Motor neuron (in vitro differentiated cells): ENCODE measurements around the gene MGA. TPM values are rescaled to one million over a fixed set of nuclear protein-coding genes. Genes with fewer than 3 reads are reported as not detected.

Experiments used
- ATAC-seq, 8 experiments: fragments of 200-7000 bp; cut with Tn5 transposase; replicated peaks in 6 of 8; 2 replicates each; pipeline ENCODE4 v1.8.0; 2021; ENCODE audit warnings: mild to moderate bottlenecking in 8 of 8, moderate library complexity in 8 of 8
- H3K27ac ChIP-seq, 2 donors: fragments of 250-450 bp; sonication (Bioruptor Pico); 2 replicates each; pipeline ENCODE4 v1.9.0; 2021; ENCODE audit warnings: antibody characterized with exemption in 2 of 2, mild to moderate bottlenecking in 2 of 2, moderate library complexity in 1 of 2
- H3K4me1 ChIP-seq, 2 donors: fragments of 250-450 bp; sonication (Bioruptor Pico); replicated peaks in 1 of 2; 2 replicates each; pipeline ENCODE4 v1.6.1; 2021; ENCODE audit warnings: antibody characterized with exemption in 2 of 2, mild to moderate bottlenecking in 2 of 2, moderate library complexity in 1 of 2
- H3K4me3 ChIP-seq, 5 donors: fragments of 250-450 bp; sonication (Bioruptor Pico); 2 replicates each; pipeline ENCODE4 v1.9.0; 2021; ENCODE audit warnings: antibody characterized with exemption in 5 of 5, mild to moderate bottlenecking in 5 of 5, moderate library complexity in 4 of 5
- WGBS, 10 experiments: fragments of 450-650 bp; shearing (Covaris generic); methylation state at CpG; one replicate each; pipeline ENCODE4 v1.0.0; 2022; 5-methylcytosine and 5-hydroxymethylcytosine counted together
- in situ Hi-C, 9 experiments: fragments of 400-800 bp; cut with MboI; loops; one replicate each; pipeline ENCODE4 v1.15.0; 2021; ENCODE audit warnings: low sequenced_read_pairs in 9 of 9, low pct_unique_long_range_greater_than_20kb in 2 of 9; ENCODE audit not compliant: unreplicated experiment in 9 of 9
- total RNA-seq, 8 experiments: library from RNA; unstranded; fragments of 300-600 nt; gene quantifications; 2 replicates each; pipeline versions ENCODE4 v1.2.3 to v1.2.4, GENCODE V29; 2022

The MGA gene
- total RNA-seq, 8 experiments from 2014 or later, result 22.0 to 49.6 (median 38.0) TPM

GRCh38 chr15:41637086-41637485, 23.1 kb upstream of the MGA start:
- H3K4me1 ChIP-seq, result no peaks in the 10 kb centered on the region
- in situ Hi-C loops, result no loop called here
- WGBS, 10 experiments, result 50 to 100% (median 94%) methylated on average over 1 to 2 of the region's 2 CpGs; no CpG with 5 or more reads in 1 of the 10 experiments
- no peak for ATAC-seq
- H3K27ac ChIP-seq, result no peak overlapping the region
- no peak overlapping the region for H3K4me3 ChIP-seq

- no peak overlapping the region for H3K4me3 ChIP-seq
- H3K27ac ChIP-seq, result no peak overlapping the region
- no peaks in the 10 kb centered on the region for H3K4me1 ChIP-seq
- no peak for ATAC-seq
- in situ Hi-C loops, result no loop called here
- whole genome bisulfite sequencing, 10 experiments, result 83 to 100% (median 100%) methylated on average over 1 of the region's 1 CpG; no CpG with 5 or more reads in 1 of the 10 experiments
Measured at GRCh38 chr15:41640985-41641384, 19.2 kb upstream of the MGA start.

GRCh38 chr15:41647262-41647661, 12.9 kb upstream of the MGA start:
- H3K27ac ChIP-seq, result no peak overlapping the region

GRCh38 chr15:41648097-41648496, 12.1 kb upstream of the MGA start:
- in situ Hi-C loops, result no loop called here
- 13 to 100% (median 78%) methylated on average over 1 of the region's 1 CpG; no CpG with 5 or more reads in 2 of the 10 experiments for WGBS, 10 experiments
- H3K4me3 ChIP-seq, result no peak overlapping the region
- ATAC-seq, result no peak
- peaks cover 0 to 3% of the 10 kb centered on the region in 2 donors for H3K4me1 ChIP-seq
- no peak overlapping the region for H3K27ac ChIP-seq

More at GRCh38 chr15:41647262-41647661, 12.9 kb upstream of the MGA start:
- Histone ChIP-seq H3K4me3 (no peak overlapping the region), H3K4me1 (peaks cover 0 to 3% of the 10 kb centered on the region in 2 donors)
- in situ Hi-C loops, result no loop called here
- peak in 3 of 8 experiments; percentile 69 to 96 (median 92) for ATAC-seq

DNA sequence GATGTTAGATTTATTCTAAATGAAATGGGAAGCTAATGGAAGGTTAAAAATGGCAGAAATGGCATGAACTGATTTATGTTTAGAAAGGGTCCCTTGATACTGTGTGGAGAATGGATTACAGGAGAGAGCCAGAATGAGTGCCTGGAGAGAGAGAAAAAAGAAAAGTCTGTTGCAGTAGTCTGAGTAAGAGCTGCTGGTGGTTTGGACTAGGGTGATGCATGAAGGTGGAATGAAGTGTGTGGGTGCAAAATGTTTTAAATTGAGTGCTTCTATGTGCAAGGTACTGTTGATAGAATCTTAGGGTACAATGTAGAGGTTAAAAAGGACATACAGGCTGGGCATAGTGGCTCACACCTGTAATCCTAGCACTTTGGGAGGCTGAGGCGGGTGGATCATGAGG, 11.4 kb upstream of the MGA start:
- Histone ChIP-seq H3K27ac (no peak overlapping the region), H3K4me3 (no peak overlapping the region), H3K4me1 (peaks cover 0 to 3% of the 10 kb centered on the region in 2 donors)
- in situ Hi-C loops, result no loop called here
- peak in 2 of 8 experiments; percentile 25 to 45 for ATAC-seq
- whole genome bisulfite sequencing, 10 experiments, result 60 to 100% (median 100%) methylated on average over 1 of the region's 1 CpG; no CpG with 5 or more reads in 7 of the 10 experiments

DNA sequence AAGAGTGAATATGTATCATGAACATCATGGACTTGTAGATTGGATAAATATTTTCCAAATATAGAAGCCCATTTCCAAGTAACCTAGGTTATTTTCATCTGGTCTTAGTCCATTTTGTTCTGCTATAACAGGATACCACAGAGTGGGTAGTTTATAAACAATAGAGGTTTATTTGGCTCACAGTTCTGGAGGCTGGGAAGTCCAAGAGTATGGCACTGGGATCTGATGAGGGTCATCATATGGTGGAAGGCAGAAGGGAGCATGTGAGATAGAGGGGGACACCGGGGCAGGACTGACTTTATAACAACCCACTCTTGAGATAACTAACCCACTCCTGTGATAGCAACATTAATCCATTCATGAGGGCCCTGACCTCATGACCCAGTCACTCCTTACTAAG, 9.4 kb upstream of the MGA start:
- Histone ChIP-seq H3K4me3 (no peak overlapping the region), H3K27ac (no peak overlapping the region), H3K4me1 (peaks cover 0 to 3% of the 10 kb centered on the region in 2 donors)
- in situ Hi-C loops, result no loop called here
- WGBS, 10 experiments, result 80 to 100% (median 100%) methylated on average over 1 of the region's 1 CpG; no CpG with 5 or more reads in 4 of the 10 experiments
- ATAC-seq, result no peak

DNA sequence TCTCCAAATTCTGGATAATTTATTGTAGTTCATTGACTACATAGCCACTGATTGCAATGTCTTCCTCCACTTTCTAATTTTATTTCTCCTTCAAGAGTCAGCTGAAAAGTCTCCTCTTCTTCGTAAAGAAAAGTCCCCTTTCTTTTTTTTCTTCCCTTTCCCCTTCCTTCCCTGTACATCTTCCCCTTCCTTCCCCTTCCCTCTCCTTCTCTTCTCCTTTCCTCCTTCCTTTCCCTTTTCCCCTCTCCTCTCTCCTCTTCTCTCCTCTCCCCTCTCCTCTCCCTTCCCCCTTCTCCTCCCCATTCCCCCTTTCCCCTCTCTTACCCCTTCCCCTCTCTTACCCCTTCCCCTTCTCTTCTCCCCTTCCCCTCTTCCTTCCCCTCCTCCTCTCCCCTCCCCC, 8.8 kb upstream of the MGA start:
- in situ Hi-C loops, result no loop called here
- WGBS, 10 experiments, result 20 to 100% (median 100%) methylated on average over 1 of the region's 1 CpG; no CpG with 5 or more reads in 2 of the 10 experiments
- no peak overlapping the region for H3K4me3 ChIP-seq
- no peak for ATAC-seq
- H3K27ac ChIP-seq, result no peak overlapping the region
- peaks cover 0 to 3% of the 10 kb centered on the region in 2 donors for H3K4me1 ChIP-seq

DNA sequence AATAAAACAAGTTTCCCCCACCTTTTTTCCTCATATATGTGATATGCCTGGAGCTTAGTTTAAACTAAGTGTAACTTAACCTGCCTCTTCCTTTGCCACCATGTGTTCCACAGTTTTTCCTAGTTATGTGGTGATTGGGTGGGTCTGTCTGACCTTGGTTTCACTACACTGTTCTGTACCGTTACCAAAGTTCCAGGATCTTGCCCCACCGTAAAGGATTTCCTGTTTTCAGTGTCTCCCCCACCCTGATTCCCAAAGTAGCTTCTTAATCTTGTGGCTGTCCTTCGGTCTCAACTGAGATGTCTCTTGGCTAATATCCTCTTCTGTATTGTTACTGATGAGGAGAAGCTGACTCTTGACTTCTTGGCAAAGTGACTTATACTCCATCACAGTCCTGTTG, 6.4 kb upstream of the MGA start:
- 80 to 100% (median 83%) methylated on average over 1 to 3 of the region's 3 CpGs; no CpG with 5 or more reads in 2 of the 10 experiments for WGBS, 10 experiments
- Histone ChIP-seq H3K4me3 (no peak overlapping the region), H3K4me1 (peaks cover 0 to 2% of the 10 kb centered on the region in 2 donors), H3K27ac (no peak overlapping the region)
- in situ Hi-C loops, result no loop called here
- no peak for ATAC-seq

- 77 to 100% (median 97%) methylated on average over 1 to 4 of the region's 4 CpGs for WGBS, 10 experiments
- in situ Hi-C loops, result no loop called here
- no peak for ATAC-seq
Measured at GRCh38 chr15:41655716-41656115, 4.5 kb upstream of the MGA start.

DNA sequence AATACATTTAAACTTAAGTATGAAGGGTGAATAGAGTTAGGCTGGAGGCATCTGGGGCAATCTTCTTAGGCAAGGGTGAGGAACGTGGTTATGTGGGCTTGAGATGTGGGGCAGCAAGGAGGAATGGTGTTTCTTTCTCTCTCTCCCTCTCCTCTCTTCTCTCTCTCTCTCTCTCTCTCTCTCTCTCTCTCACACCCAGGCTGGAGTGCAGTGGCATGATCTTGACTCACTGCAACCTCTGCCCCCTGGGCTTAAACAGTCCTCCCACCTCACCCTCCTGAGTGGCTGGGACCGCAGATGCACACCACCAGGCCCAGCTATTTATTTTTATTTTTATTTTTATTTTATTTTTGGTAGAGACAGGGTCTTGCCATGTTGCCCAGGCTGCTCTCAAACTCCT, 4.0 kb upstream of the MGA start:
- H3K4me3 ChIP-seq, result no peak overlapping the region
- H3K27ac ChIP-seq, result no peak overlapping the region
- H3K4me1 ChIP-seq, result peaks cover 0 to 4% of the 10 kb centered on the region in 2 donors
- in situ Hi-C loops, result no loop called here
- no peak for ATAC-seq
- WGBS, 10 experiments, result 20 to 40% methylated on average over 1 of the region's 2 CpGs; no CpG with 5 or more reads in 8 of the 10 experiments

More at GRCh38 chr15:41655716-41656115, 4.5 kb upstream of the MGA start:
- Histone ChIP-seq H3K4me1 (peaks cover 0 to 4% of the 10 kb centered on the region in 2 donors), H3K27ac (no peak overlapping the region), H3K4me3 (no peak overlapping the region)

GRCh38 chr15:41658689-41659088, 1.5 kb upstream of the MGA start:
- 31 to 100% (median 83%) methylated on average over 1 of the region's 1 CpG; no CpG with 5 or more reads in 3 of the 10 experiments for WGBS, 10 experiments
- no peak for ATAC-seq
- Histone ChIP-seq H3K27ac (no peak overlapping the region), H3K4me3 (no peak overlapping the region), H3K4me1 (peaks cover 4 to 6% of the 10 kb centered on the region in 2 donors)
- in situ Hi-C loops, result no loop called here

DNA sequence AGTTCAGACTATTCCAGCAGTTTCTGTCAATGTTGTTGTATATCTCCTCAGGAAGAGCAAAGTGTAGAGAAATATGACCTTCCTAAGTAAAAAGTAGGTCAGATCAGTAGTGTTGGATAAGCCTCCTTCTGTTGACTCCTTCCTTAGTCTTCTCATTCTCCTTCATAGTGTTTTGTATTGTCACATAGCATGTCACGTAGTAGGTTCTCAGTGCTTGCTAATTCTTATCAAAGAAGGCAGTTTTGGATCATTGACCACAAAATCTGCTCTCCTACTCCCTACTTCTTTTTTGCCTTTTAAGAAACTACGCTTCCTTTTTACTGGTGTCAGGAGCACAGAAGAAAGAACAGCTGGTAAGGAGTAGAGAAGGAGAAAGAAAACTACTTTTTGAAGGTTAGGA, 1.0 kb upstream of the MGA start:
- in situ Hi-C loops, result no loop called here
- peak overlapping the region in 1 of 5 donors; percentile 52 for H3K4me3 ChIP-seq
- 74 to 100% (median 100%) methylated on average over 1 to 2 of the region's 2 CpGs; no CpG with 5 or more reads in 1 of the 10 experiments for WGBS, 10 experiments
- peaks cover 4 to 6% of the 10 kb centered on the region in 2 donors for H3K4me1 ChIP-seq
- H3K27ac ChIP-seq, result no peak overlapping the region
- ATAC-seq, result no peak

GRCh38 chr15:41659855-41660234, 360 bp upstream of the MGA start:
- Histone ChIP-seq H3K27ac (peak overlapping the region; percentile 63 to 86), H3K4me1 (peaks cover 4 to 6% of the 10 kb centered on the region in 2 donors), H3K4me3 (peak overlapping the region; percentile 33 to 66 (median 50))
- in situ Hi-C loops, result no loop called here
- ATAC-seq, result peak in 7 of 8 experiments; percentile 9 to 35 (median 23)
- 10 to 20% (median 20%) methylated on average over 2 to 5 of the region's 21 CpGs; no CpG with 5 or more reads in 5 of the 10 experiments for WGBS, 10 experiments

GRCh38 chr15:41661078-41661517, 893 bp downstream of the MGA start:
- peak overlapping the region; percentile 33 to 66 (median 50) for H3K4me3 ChIP-seq
- no peak for ATAC-seq
- H3K27ac ChIP-seq, result peak overlapping the region; percentile 63 to 86
- 0 to 10% (median 2%) methylated on average over 1 to 5 of the region's 9 CpGs; no CpG with 5 or more reads in 2 of the 10 experiments for WGBS, 10 experiments
- in situ Hi-C loops, result no loop called here
- H3K4me1 ChIP-seq, result peaks cover 4 to 6% of the 10 kb centered on the region in 2 donors
